Transverse colon (tissue), 4 donors: ENCODE measurements around the gene LAMA4.

Experiments
- EP300 ChIP-seq: sonication (generic); formaldehyde crosslinking; IDR thresholded peaks from one replicate; pipeline ENCODE4 v1.6.1; 2017; ENCODE audit warnings: antibody characterized with exemption, low read depth
- POLR2A ChIP-seq: fragments of 450-650 bp; IDR thresholded peaks from one replicate; pipeline ENCODE4 v1.6.1; 2016; ENCODE audit warnings: antibody characterized with exemption, mild to moderate bottlenecking, moderate library complexity
- POLR2AphosphoS5 ChIP-seq, 3 donors: sonication (generic); formaldehyde crosslinking; IDR thresholded peaks; one replicate each; pipeline ENCODE4 v1.6.1; 2016; ENCODE audit warnings: antibody characterized with exemption in 3 of 3
- TF ChIP-seq, protein P1 (sequence below), 5 experiments: fragments of 200-600 bp in 3 of 5; fragments of 450-650 bp in 2 of 5; sonication (generic) in 3 of 5; IDR thresholded peaks; 1 replicate in 2 of 5; 2 replicates in 3 of 5; pipeline ENCODE4 v1.5.1; 2016 to 2017; ENCODE audit warnings: antibody characterized with exemption in 5 of 5, inconsistent platforms in 3 of 5, mild to moderate bottlenecking in 2 of 5, moderate library complexity in 1 of 5

DNA sequence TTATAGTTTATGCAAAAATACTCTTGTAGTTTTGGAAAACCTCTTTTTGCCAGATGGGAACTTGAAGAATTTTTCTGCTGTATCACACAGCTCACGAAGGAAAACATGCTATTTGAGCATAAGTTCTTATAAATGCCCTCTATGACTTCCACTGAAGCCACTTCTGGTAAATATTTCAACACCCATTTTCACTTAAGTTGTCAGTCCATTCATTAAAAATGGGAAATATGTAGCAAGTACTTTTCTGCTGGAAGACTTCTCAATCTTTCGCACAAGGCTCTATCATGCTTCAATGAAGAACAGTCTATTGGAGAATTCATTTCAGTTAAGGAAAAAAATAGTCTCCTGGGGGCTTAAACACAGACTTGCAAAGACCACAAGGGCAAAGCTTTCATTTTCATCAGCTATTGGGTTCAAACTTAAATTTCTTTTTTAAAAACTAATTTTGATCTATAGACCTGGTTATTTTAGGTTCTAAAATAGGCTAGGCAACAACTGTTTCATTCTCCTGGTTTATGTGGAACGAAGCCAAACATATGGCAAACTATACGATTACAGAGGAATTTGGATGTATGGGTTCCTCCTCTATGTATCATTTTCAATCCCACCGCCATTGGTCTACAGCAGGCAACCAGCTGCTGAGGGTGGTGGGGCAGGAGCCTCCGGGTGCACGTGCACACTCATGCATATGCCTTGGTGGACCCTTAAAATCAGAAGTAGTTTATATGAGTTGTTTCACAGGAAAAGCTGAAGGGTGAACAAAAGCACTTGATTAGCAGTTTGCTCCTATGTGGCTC, 38.7 kb downstream of the LAMA4 start:
- TF ChIP-seq, protein P1, sequence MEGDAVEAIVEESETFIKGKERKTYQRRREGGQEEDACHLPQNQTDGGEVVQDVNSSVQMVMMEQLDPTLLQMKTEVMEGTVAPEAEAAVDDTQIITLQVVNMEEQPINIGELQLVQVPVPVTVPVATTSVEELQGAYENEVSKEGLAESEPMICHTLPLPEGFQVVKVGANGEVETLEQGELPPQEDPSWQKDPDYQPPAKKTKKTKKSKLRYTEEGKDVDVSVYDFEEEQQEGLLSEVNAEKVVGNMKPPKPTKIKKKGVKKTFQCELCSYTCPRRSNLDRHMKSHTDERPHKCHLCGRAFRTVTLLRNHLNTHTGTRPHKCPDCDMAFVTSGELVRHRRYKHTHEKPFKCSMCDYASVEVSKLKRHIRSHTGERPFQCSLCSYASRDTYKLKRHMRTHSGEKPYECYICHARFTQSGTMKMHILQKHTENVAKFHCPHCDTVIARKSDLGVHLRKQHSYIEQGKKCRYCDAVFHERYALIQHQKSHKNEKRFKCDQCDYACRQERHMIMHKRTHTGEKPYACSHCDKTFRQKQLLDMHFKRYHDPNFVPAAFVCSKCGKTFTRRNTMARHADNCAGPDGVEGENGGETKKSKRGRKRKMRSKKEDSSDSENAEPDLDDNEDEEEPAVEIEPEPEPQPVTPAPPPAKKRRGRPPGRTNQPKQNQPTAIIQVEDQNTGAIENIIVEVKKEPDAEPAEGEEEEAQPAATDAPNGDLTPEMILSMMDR (IDR thresholded peaks at IDR 0.05) = no peak
- no peak for TF ChIP-seq POLR2A
- no peak for TF ChIP-seq POLR2AphosphoS5 (IDR thresholded peaks at IDR 0.05)
- no peak for TF ChIP-seq EP300
